ENCODE results near the gene P3H4. TPM values are rescaled to one million over a fixed set of nuclear protein-coding genes. Genes with fewer than 3 reads are reported as not detected.

The P3H4 gene
- total RNA-seq, 2 experiments from 2014 or later = 2.2 TPM; not detected in 1

DNA sequence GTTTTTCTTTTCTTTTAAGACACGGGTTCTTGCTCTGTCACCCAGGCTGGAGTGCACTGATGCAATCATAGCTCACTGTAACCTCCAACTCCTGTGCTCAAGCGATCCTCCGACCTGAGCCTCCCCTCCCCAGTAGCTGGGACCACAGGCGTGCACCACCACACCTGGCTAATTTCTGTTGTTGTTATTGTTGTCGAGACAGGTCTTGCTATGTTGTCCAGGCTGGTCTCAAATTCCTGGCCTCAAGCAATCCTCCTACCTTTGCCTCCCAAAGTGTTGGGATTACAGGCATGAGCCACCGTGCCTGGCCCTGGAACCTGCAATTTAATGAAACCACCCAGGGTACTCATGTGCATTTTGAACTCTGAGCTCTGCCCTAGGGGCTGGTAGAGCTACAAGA, 49.4 kb downstream of the P3H4 start:
- Histone ChIP-seq H2AFZ (ENCODE audit: low read length) (no peak overlapping the region), H3K79me2 (ENCODE audit: insufficient read depth, low read depth, low read length) (no peaks in the 10 kb centered on the region), H4K20me1 (ENCODE audit: insufficient read depth, low read length) (no peaks in the 10 kb centered on the region), H3K9me3 (ENCODE audit: low read length) (no peaks in the 10 kb centered on the region), H3K4me2 (ENCODE audit: low read length) (no peak overlapping the region), H3K4me1 (ENCODE audit: insufficient read depth, low read length, poor library complexity, severe bottlenecking) (no peaks in the 10 kb centered on the region), H3K9me2 (ENCODE audit: insufficient read depth, low read length) (no peaks in the 10 kb centered on the region), H3K27ac (ENCODE audit: low read depth, low read length, poor library complexity, severe bottlenecking) (no peak overlapping the region), H3K36me3 (ENCODE audit: insufficient read depth, low read length) (peaks cover 58% of the 10 kb centered on the region), H3K4me3 (ENCODE audit: low read depth, low read length, poor library complexity, severe bottlenecking) (no peak overlapping the region)
- intact Hi-C loops (cut with micrococcal nuclease; ENCODE audit: unreplicated experiment) = no loop called here
- DNase-seq (ENCODE audit: low spot score) = no peak
- BruUV-seq (replicated peaks) = no TSS peak
- ChIA-PET POLR2A (no interaction called here), CTCF (ENCODE audit: unreplicated experiment) (no interaction called here)
- TF ChIP-seq, protein P1, sequence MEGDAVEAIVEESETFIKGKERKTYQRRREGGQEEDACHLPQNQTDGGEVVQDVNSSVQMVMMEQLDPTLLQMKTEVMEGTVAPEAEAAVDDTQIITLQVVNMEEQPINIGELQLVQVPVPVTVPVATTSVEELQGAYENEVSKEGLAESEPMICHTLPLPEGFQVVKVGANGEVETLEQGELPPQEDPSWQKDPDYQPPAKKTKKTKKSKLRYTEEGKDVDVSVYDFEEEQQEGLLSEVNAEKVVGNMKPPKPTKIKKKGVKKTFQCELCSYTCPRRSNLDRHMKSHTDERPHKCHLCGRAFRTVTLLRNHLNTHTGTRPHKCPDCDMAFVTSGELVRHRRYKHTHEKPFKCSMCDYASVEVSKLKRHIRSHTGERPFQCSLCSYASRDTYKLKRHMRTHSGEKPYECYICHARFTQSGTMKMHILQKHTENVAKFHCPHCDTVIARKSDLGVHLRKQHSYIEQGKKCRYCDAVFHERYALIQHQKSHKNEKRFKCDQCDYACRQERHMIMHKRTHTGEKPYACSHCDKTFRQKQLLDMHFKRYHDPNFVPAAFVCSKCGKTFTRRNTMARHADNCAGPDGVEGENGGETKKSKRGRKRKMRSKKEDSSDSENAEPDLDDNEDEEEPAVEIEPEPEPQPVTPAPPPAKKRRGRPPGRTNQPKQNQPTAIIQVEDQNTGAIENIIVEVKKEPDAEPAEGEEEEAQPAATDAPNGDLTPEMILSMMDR (conservative IDR thresholded peaks at IDR 0.05; ENCODE audit: low read length) = no peak
- no peak for TF ChIP-seq EZH2phosphoT487 (IDR thresholded peaks at IDR 0.05; ENCODE audit: borderline replicate concordance, low read depth, low read length)

DNA sequence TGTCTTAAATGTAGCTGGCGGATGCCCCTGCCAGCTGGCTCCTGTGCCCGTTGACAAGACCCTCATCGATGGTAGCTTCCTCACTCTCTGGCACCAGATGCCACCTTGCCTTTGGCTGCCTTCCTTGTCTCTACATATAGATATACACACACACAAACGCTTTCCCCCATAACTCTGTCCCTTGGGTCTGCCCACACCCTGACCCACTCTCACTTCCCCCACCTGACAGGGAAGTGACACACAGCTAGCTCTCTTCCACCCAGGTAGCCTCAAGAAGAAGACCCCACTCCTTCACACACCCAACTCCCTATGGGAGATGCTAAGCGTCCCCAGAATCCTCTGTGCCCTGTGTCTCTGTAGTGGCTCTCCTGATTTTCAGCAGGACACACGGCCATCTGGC, 50.9 kb downstream of the P3H4 start:
- Histone ChIP-seq H3K9me2 (ENCODE audit: insufficient read depth, low read length) (no peaks in the 10 kb centered on the region), H4K20me1 (ENCODE audit: insufficient read depth, low read length) (no peaks in the 10 kb centered on the region), H3K4me1 (ENCODE audit: insufficient read depth, low read length, poor library complexity, severe bottlenecking) (no peaks in the 10 kb centered on the region), H3K79me2 (ENCODE audit: insufficient read depth, low read depth, low read length) (no peaks in the 10 kb centered on the region), H2AFZ (ENCODE audit: low read length) (no peak overlapping the region), H3K4me2 (ENCODE audit: low read length) (no peak overlapping the region), H3K27ac (ENCODE audit: low read depth, low read length, poor library complexity, severe bottlenecking) (no peak overlapping the region), H3K4me3 (ENCODE audit: low read depth, low read length, poor library complexity, severe bottlenecking) (no peak overlapping the region), H3K9me3 (ENCODE audit: low read length) (no peaks in the 10 kb centered on the region), H3K36me3 (ENCODE audit: insufficient read depth, low read length) (peaks cover 54% of the 10 kb centered on the region; the same call in 1 of the 2 replicates)
- ChIA-PET CTCF (ENCODE audit: unreplicated experiment) (interaction anchor here (0.6 kb wide), 1 partner anchor 30 kb away, joined by 3 read pairs; no protein-coding TSS in a partner anchor), POLR2A (no interaction called here)
- intact Hi-C loops (cut with micrococcal nuclease; ENCODE audit: unreplicated experiment) = no loop called here
- DNase-seq (ENCODE audit: low spot score) = no peak
- TF ChIP-seq, protein P1 (conservative IDR thresholded peaks at IDR 0.05; ENCODE audit: low read length) = no peak
- no peak for TF ChIP-seq EZH2phosphoT487 (IDR thresholded peaks at IDR 0.05; ENCODE audit: borderline replicate concordance, low read depth, low read length)
- no TSS peak for BruUV-seq (replicated peaks)

DNA sequence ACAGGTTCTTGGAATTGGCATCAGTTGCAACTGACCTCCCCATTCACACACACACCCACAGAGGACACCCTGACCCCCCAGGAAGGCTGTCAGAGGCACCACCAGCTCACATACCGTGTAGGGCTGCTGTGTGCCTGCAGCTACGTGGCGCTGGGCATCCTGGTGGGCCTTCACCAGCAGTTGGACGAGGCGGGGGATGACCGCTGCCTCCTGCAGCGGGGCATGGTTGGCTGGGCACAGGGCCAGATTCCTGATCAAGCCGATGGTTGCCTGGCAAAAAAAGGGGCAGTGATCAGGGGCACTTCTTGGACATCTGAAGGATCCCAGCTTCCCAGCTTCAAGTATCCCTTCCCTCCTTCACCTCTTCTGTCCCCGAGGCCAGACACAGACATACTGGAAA, 53.1 kb downstream of the P3H4 start:
- CTCF ChIA-PET (ENCODE audit: unreplicated experiment) = interaction anchor here (0.5 kb wide), 1 partner anchor 63 kb away, joined by 3 read pairs; no protein-coding TSS in a partner anchor
- POLR2A ChIA-PET = no interaction called here
- Histone ChIP-seq H3K4me1 (ENCODE audit: insufficient read depth, low read length, poor library complexity, severe bottlenecking) (no peaks in the 10 kb centered on the region), H2AFZ (ENCODE audit: low read length) (no peak overlapping the region), H3K27ac (ENCODE audit: low read depth, low read length, poor library complexity, severe bottlenecking) (no peak overlapping the region), H3K36me3 (ENCODE audit: insufficient read depth, low read length) (peaks cover 38% of the 10 kb centered on the region; the same call in 1 of the 2 replicates), H3K9me2 (ENCODE audit: insufficient read depth, low read length) (no peaks in the 10 kb centered on the region), H3K9me3 (ENCODE audit: low read length) (no peaks in the 10 kb centered on the region), H4K20me1 (ENCODE audit: insufficient read depth, low read length) (no peaks in the 10 kb centered on the region), H3K4me2 (ENCODE audit: low read length) (no peak overlapping the region), H3K79me2 (ENCODE audit: insufficient read depth, low read depth, low read length) (no peaks in the 10 kb centered on the region), H3K4me3 (ENCODE audit: low read depth, low read length, poor library complexity, severe bottlenecking) (no peak overlapping the region)
- intact Hi-C loops (cut with micrococcal nuclease; ENCODE audit: unreplicated experiment) = no loop called here
- DNase-seq (ENCODE audit: low spot score) = no peak
- no peak for TF ChIP-seq EZH2phosphoT487 (IDR thresholded peaks at IDR 0.05; ENCODE audit: borderline replicate concordance, low read depth, low read length)
- TF ChIP-seq, protein P1 (conservative IDR thresholded peaks at IDR 0.05; ENCODE audit: low read length) = no peak
- no TSS peak for BruUV-seq (replicated peaks)

All from OCI-LY7 (cell line).